GM23248 (cell line): ENCODE results near the gene TIMM22. TPM values are rescaled to one million over a fixed set of nuclear protein-coding genes. Genes with fewer than 3 reads are reported as not detected.

Experiments
- DNase-seq: peaks from one replicate; pipeline ENCODE4 v3.0.0-alpha.2; 2015
- H2AFZ ChIP-seq: fragments of 200-600 bp; sonication (generic); 2 replicates; pipeline ENCODE4 v1.6.1; 2016; ENCODE audit warnings: antibody characterized with exemption
- H3F3A ChIP-seq: fragments of 200-600 bp; sonication (generic); 2 replicates; pipeline ENCODE4 v1.6.1; 2016; ENCODE audit warnings: mild to moderate bottlenecking, antibody characterized with exemption, mixed run types; ENCODE audit not compliant: insufficient read depth
- H3K27ac ChIP-seq: fragments of 200-600 bp; sonication (generic); 2 replicates; pipeline ENCODE4 v1.5.1; 2016; ENCODE audit warnings: mild to moderate bottlenecking
- H3K27me3 ChIP-seq: fragments of 200-600 bp; sonication (generic); replicated peaks from 2 replicates; pipeline ENCODE4 v1.6.1; 2016; ENCODE audit warnings: mild to moderate bottlenecking; ENCODE audit not compliant: insufficient read depth
- H3K36me3 ChIP-seq: fragments of 200-600 bp; sonication (generic); 2 replicates; pipeline ENCODE4 v1.6.1; 2016; ENCODE audit warnings: low read depth, mild to moderate bottlenecking
- H3K4me1 ChIP-seq: fragments of 200-600 bp; sonication (generic); 2 replicates; pipeline ENCODE4 v1.6.1; 2016; ENCODE audit warnings: mild to moderate bottlenecking; ENCODE audit not compliant: insufficient read depth
- H3K4me2 ChIP-seq: fragments of 200-600 bp; sonication (generic); one replicate; pipeline ENCODE4 v1.6.1; 2016; ENCODE audit warnings: mild to moderate bottlenecking; ENCODE audit not compliant: unreplicated experiment
- H3K4me3 ChIP-seq: fragments of 200-600 bp; sonication (generic); 2 replicates; pipeline ENCODE4 v1.5.1; 2016; ENCODE audit warnings: mild to moderate bottlenecking
- H3K79me2 ChIP-seq: fragments of 200-600 bp; sonication (generic); 2 replicates; pipeline ENCODE4 v1.6.1; 2016; ENCODE audit warnings: mild to moderate bottlenecking; ENCODE audit not compliant: insufficient read depth
- H3K9ac ChIP-seq: fragments of 200-600 bp; sonication (generic); 2 replicates; pipeline ENCODE4 v1.6.1; 2016; ENCODE audit warnings: mild to moderate bottlenecking
- H3K9me2 ChIP-seq: fragments of 200-600 bp; sonication (generic); 2 replicates; pipeline ENCODE4 v1.6.1; 2016; ENCODE audit warnings: mixed run types, mild to moderate bottlenecking, moderate library complexity; ENCODE audit not compliant: insufficient read depth
- H3K9me3 ChIP-seq: fragments of 200-600 bp; sonication (generic); one replicate; pipeline ENCODE4 v1.6.1; 2017; ENCODE audit warnings: low read depth
- H4K20me1 ChIP-seq: fragments of 200-600 bp; sonication (generic); 2 replicates; pipeline ENCODE4 v1.6.0; 2016; ENCODE audit not compliant: insufficient read depth
- EZH2 ChIP-seq: fragments of 200-600 bp; sonication (generic); IDR thresholded peaks from 2 replicates; pipeline ENCODE4 v1.6.1; 2018; ENCODE audit warnings: antibody characterized with exemption, mild to moderate bottlenecking; ENCODE audit not compliant: insufficient read depth, poor library complexity, severe bottlenecking
- EZH2phosphoT487 ChIP-seq: fragments of 200-600 bp; sonication (generic); IDR thresholded peaks from 2 replicates; pipeline ENCODE4 v1.6.1; 2018; ENCODE audit warnings: antibody characterized with exemption, moderate library complexity, mild to moderate bottlenecking, low read depth; ENCODE audit not compliant: insufficient read depth
- WGBS, 2 experiments: methylation state at CpG; one replicate each; pipeline ENCODE4 v1.1.6; 2015 to 2017; ENCODE audit warnings: low lambda C conversion rate in 2 of 2, low coverage in 1 of 2; ENCODE audit errors: missing lambda C conversion rate in 2 of 2; 5-methylcytosine and 5-hydroxymethylcytosine counted together
- in situ Hi-C: fragments of 300-500 bp; cut with MboI; formaldehyde crosslinking; loops from 2 replicates; pipeline ENCODE4 v1.15.0; 2020
- polyA plus RNA-seq: library from polyadenylated mRNA; unstranded; fragments of >200 nt; fragmentation: Nextera tagmentation; extraction: Ambion mirVana; gene quantifications from 2 replicates; pipeline ENCODE4 v1.2.1, GENCODE V29; 2016
- total RNA-seq: library from RNA; depleted of rRNA; stranded (reverse); fragments of >200 nt; shearing (Covaris generic); gene quantifications from 2 replicates; pipeline ENCODE4 v1.2.3, GENCODE V29; 2014

The TIMM22 gene
- total and polyA plus RNA-seq, 2 experiments from 2014 or later = 19.2 to 26.1 TPM

DNA sequence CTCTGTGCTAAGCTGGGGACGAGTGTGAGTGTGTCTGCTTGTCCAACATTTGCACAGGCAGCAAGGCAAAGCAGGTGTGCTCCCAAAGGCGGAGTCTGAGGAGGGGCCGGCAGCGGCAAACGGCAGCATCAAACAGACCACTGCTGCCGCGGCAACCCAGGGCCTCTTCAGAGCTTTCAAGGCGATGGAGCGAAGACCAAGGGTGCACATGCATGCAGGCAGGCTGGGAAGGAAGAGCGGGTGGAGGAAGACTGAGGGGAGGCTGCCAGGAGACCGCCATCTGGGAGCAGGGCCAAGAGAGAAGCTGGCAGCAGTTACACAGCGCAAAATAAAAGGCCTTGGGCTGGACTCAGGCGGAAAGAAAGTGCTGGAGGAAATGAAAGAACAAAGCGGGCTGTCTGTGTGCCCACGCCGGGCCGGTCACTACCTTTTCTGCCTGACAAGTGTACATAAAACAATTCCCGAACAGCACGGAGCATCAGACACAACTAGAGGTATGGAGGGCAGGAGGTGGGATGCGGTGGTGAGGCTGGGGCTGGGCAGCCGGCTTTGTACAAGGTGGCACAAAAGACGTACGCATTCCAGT lies 8.5 kb downstream of the TIMM22 start:
- H3K9ac ChIP-seq = no peak overlapping the region
- peaks cover 4% of the 10 kb centered on the region; the same call in 1 of the 2 replicates for H3K79me2 ChIP-seq
- 69 to 71% methylated on average over 23 of the region's 23 CpGs for WGBS, 2 experiments
- H3K9me3 ChIP-seq = no peaks in the 10 kb centered on the region
- peaks cover 30% of the 10 kb centered on the region for H3F3A ChIP-seq
- in situ Hi-C loops = no loop called here
- H3K9me2 ChIP-seq = no peaks in the 10 kb centered on the region
- H3K36me3 ChIP-seq = peaks cover 7% of the 10 kb centered on the region; the same call in 1 of the 2 replicates
- H2AFZ ChIP-seq = no peak overlapping the region
- no peaks in the 10 kb centered on the region; the same call in 1 of the 2 replicates for H4K20me1 ChIP-seq
- peak; percentile 38 for DNase-seq
- TF ChIP-seq EZH2 (no peak), EZH2phosphoT487 (no peak)
- H3K4me1 ChIP-seq = peaks cover 28% of the 10 kb centered on the region
- no peak overlapping the region for H3K27ac ChIP-seq
- H3K4me3 ChIP-seq = no peak overlapping the region
- no peak overlapping the region for H3K4me2 ChIP-seq
- no peaks in the 10 kb centered on the region for H3K27me3 ChIP-seq

DNA sequence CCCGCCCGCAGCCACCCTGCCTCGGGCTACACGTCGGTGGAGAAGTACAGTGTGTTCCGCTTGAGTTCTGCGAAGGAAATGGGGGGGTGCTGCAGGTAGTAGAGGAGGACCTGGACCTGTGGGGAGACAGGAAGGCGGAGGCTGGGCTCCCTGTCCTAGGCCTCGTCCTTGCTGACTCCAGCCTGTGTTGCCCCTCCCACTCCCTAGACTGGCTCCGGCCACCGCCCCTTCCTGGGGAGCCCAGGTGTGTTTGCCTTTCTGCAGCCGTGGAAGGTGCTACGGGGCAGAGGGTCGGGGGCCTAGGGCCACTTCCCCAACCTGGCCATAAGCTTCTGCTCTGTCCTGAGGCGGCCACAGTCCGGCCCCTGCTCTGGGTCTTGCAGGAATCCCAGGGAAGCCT lies 9.1 kb downstream of the TIMM22 start:
- WGBS, 2 experiments = 89 to 91% methylated on average over 15 to 16 of the region's 16 CpGs
- Histone ChIP-seq H3K4me2 (no peak overlapping the region), H3K36me3 (0 out of 2 replicates have a peak, but pooled peaks cover 1% of the 10 kb centered on the region)

GRCh38 chr17:1007310-1008007 lies 10.5 kb downstream of the TIMM22 start:
- WGBS, 2 experiments = 66 to 68% methylated on average over 15 to 16 of the region's 16 CpGs
- TF ChIP-seq EZH2 (no peak), EZH2phosphoT487 (no peak)
- Histone ChIP-seq H3K27ac (no peak overlapping the region), H3K9me2 (no peaks in the 10 kb centered on the region), H3K4me2 (no peak overlapping the region), H3F3A (peaks cover 11% of the 10 kb centered on the region), H3K9ac (no peak overlapping the region), H3K27me3 (no peaks in the 10 kb centered on the region), H3K4me3 (no peak overlapping the region), H3K4me1 (peaks cover 8% of the 10 kb centered on the region), H3K9me3 (no peaks in the 10 kb centered on the region), H2AFZ (no peak overlapping the region), H4K20me1 (no peaks in the 10 kb centered on the region; the same call in 1 of the 2 replicates), H3K79me2 (no peaks in the 10 kb centered on the region), H3K36me3 (no peaks in the 10 kb centered on the region)
- in situ Hi-C loops = no loop called here
- DNase-seq = no peak

More for the DNA sequence above, 9.1 kb downstream of the TIMM22 start:
- Histone ChIP-seq H3K9me3 (no peaks in the 10 kb centered on the region), H2AFZ (no peak overlapping the region), H3K4me1 (peaks cover 22% of the 10 kb centered on the region), H3F3A (peaks cover 24% of the 10 kb centered on the region), H3K4me3 (no peak overlapping the region), H3K9me2 (no peaks in the 10 kb centered on the region), H3K9ac (no peak overlapping the region), H4K20me1 (no peaks in the 10 kb centered on the region; the same call in 1 of the 2 replicates), H3K27me3 (no peaks in the 10 kb centered on the region), H3K27ac (no peak overlapping the region), H3K79me2 (no peaks in the 10 kb centered on the region)
- in situ Hi-C loops = no loop called here
- TF ChIP-seq EZH2 (no peak), EZH2phosphoT487 (no peak)
- no peak for DNase-seq

DNA sequence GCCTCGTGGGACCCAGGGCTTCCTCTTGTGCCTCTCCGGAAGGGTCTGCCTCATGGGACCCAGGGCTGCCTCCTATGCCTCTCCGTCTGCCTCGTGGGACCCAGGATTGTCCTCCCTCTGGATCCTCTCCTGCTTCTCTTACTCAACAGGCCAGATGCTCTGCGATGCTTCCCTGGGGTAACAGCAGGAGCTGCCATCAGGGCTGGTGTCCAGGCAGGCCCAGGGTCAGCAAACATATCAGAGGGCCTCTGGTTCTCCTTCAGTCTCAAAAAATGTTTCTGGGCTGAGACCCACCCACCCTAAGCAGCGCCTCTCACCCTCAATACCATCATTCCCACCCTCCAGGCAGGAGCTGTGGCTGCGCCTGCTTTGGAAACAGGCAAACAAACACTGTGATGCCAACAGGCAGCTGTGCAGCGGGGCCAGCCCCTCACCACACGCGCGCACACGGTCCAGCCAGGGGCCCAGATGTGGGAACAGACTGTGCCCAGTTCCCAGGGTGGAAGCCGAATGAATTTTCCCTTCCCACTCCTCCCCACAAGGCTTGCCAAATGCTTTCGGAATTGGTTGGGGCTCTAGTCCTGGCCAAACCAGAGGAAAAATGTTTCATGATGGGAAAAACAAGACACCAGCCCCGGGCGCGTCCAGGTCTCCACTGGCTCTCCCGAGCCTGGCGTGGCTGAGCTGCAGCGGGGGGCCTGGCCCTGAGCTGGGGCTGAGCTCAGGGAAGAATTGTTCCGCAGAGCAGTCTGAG lies 11.3 kb downstream of the TIMM22 start:
- Histone ChIP-seq H3K27ac (no peak overlapping the region), H3K27me3 (no peaks in the 10 kb centered on the region)
- WGBS, 2 experiments = 61 to 68% methylated on average over 21 of the region's 21 CpGs

More for the DNA sequence above, 11.3 kb downstream of the TIMM22 start:
- TF ChIP-seq EZH2 = no peak
- no peak for TF ChIP-seq EZH2phosphoT487
- Histone ChIP-seq H3K9ac (no peak overlapping the region), H3K79me2 (no peaks in the 10 kb centered on the region), H3K4me1 (peaks cover under 1% of the 10 kb centered on the region), H3K4me3 (no peak overlapping the region), H4K20me1 (no peaks in the 10 kb centered on the region), H3K9me2 (no peaks in the 10 kb centered on the region), H3K4me2 (no peak overlapping the region), H3K36me3 (no peaks in the 10 kb centered on the region), H3F3A (0 out of 2 replicates have a peak, but pooled peaks cover 5% of the 10 kb centered on the region), H3K9me3 (no peaks in the 10 kb centered on the region), H2AFZ (no peak overlapping the region)
- in situ Hi-C loops = no loop called here
- DNase-seq = no peak
